ENCODE results near the gene ENO1.
"Not testable (repeated sequence)": the region's sequence is repeated elsewhere in the genome, so short reads cannot be mapped to it uniquely, and the experiment has no call there.

DNA sequence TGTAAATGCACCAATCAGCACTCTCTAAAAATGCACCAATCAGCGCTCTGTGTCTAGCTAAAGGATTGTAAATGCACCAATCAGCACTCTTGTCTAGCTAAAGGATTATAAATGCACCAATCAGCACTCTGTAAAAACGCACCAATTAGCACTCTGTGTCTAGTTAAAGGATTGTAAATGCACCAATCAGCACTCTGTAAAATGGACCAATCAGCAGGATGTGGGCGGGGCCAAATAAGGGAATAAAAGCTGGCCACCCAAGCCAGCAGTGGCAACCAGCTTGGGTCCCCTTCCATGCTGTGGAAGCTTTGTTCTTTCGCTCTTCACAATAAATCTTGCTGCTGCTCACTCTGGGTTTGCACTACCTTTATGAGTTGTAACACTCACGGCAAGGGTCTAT, 19.9 kb upstream of the ENO1 start:
- TF ChIP-seq, protein P1, sequence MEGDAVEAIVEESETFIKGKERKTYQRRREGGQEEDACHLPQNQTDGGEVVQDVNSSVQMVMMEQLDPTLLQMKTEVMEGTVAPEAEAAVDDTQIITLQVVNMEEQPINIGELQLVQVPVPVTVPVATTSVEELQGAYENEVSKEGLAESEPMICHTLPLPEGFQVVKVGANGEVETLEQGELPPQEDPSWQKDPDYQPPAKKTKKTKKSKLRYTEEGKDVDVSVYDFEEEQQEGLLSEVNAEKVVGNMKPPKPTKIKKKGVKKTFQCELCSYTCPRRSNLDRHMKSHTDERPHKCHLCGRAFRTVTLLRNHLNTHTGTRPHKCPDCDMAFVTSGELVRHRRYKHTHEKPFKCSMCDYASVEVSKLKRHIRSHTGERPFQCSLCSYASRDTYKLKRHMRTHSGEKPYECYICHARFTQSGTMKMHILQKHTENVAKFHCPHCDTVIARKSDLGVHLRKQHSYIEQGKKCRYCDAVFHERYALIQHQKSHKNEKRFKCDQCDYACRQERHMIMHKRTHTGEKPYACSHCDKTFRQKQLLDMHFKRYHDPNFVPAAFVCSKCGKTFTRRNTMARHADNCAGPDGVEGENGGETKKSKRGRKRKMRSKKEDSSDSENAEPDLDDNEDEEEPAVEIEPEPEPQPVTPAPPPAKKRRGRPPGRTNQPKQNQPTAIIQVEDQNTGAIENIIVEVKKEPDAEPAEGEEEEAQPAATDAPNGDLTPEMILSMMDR (IDR thresholded peaks at IDR 0.05): not testable (repeated sequence)
- not testable (repeated sequence) for TF ChIP-seq POLR2A, POLR2AphosphoS5 (IDR thresholded peaks at IDR 0.05)
